Lung (tissue), 12 donors: Measurements from ENCODE around the gene CCNY. TPM values are rescaled to one million over a fixed set of nuclear protein-coding genes. Genes with fewer than 3 reads are reported as not detected.

Source experiments
- ATAC-seq: fragments of 200-7000 bp; cut with Tn5 transposase; one replicate; pipeline ENCODE4 v1.9.1; 2020; ENCODE audit warnings: moderate number of reproducible peaks; ENCODE audit not compliant: insufficient read depth, low FRiP score
- DNase-seq, 3 donors: peaks; one replicate each; pipeline ENCODE4 v3.0.0-alpha.2; 2013 to 2017
- H3K27ac ChIP-seq, 2 donors: one replicate each; pipeline ENCODE4 v1.5.1; 2013; ENCODE audit warnings: mild to moderate bottlenecking in 2 of 2, moderate library complexity in 2 of 2, control low read depth in 1 of 2, inconsistent platforms in 1 of 2, low read depth in 1 of 2, low read length in 1 of 2
- H3K27me3 ChIP-seq, 3 donors: one replicate each; pipeline ENCODE4 v1.5.1; 2013; ENCODE audit warnings: low read length in 2 of 3; ENCODE audit not compliant: control insufficient read depth in 3 of 3, insufficient read depth in 3 of 3
- H3K36me3 ChIP-seq, 4 donors: one replicate each; pipeline ENCODE4 v1.5.1; 2013; ENCODE audit warnings: low read length in 4 of 4, mild to moderate bottlenecking in 1 of 4, moderate library complexity in 1 of 4; ENCODE audit not compliant: control insufficient read depth in 4 of 4, insufficient read depth in 4 of 4
- H3K4me1 ChIP-seq, 5 donors: one replicate each; pipeline ENCODE4 v1.5.1; 2013; ENCODE audit warnings: low read length in 5 of 5, mild to moderate bottlenecking in 2 of 5, moderate library complexity in 1 of 5; ENCODE audit not compliant: control insufficient read depth in 5 of 5, insufficient read depth in 5 of 5
- H3K4me3 ChIP-seq: one replicate; pipeline ENCODE4 v1.5.1; 2013; ENCODE audit warnings: mild to moderate bottlenecking, control low read depth, moderate library complexity
- H3K9ac ChIP-seq, 2 donors: one replicate each; pipeline ENCODE4 v1.5.1; 2013; ENCODE audit warnings: low read length in 2 of 2, control low read depth in 1 of 2; ENCODE audit not compliant: insufficient read depth in 1 of 2
- H3K9me3 ChIP-seq, 4 donors: one replicate each; pipeline ENCODE4 v1.5.1; 2013; ENCODE audit warnings: low read length in 3 of 4, mild to moderate bottlenecking in 1 of 4, moderate library complexity in 1 of 4; ENCODE audit not compliant: control insufficient read depth in 4 of 4, insufficient read depth in 3 of 4
- CTCF ChIP-seq: IDR thresholded peaks from 2 replicates; pipeline ENCODE4 v1.5.1; 2012; ENCODE audit warnings: mild to moderate bottlenecking; ENCODE audit errors: control extremely low read depth, extremely low read depth
- WGBS, 2 donors: extraction: QIAGEN DNeasy Blood & Tissue Kit; methylation state at CpG; one replicate each; pipeline ENCODE4 v1.1.7; 2013; 5-methylcytosine and 5-hydroxymethylcytosine counted together
- polyA plus RNA-seq, 2 donors: library from polyadenylated mRNA; stranded (reverse); fragments of 200-250 nt; gene quantifications; one replicate each; pipeline ENCODE4 v1.2.1, GENCODE V29; 2013
- total RNA-seq, 2 donors: library from RNA; depleted of rRNA in 1 of 2; stranded (reverse); fragments of >200 nt in 1 of 2; gene quantifications; one replicate each; pipeline ENCODE4 v1.2.1, GENCODE V29; 2014 to 2021
- donor health status: control.
- donor health status: control.
- donor health status: Bipolar disorder and iron deficiency.
- donor health status: healthy.
- donor health status: DM: yes; HTN: yes; CAD: no.

CCNY gene
- total and polyA plus RNA-seq, 4 donors, result 26.6 to 63.0 (median 38.8) TPM

GRCh38 chr10:35577926-35578617, 241.8 kb downstream of the CCNY start:
- no peaks in the 10 kb centered on the region for H3K4me1 ChIP-seq
- 61 to 65% methylated on average over 7 of the region's 7 CpGs for WGBS, 2 donors
- DNase-seq, result peak in 1 of 3 donors; percentile 6

GRCh38 chr10:35578618-35578956, 242.3 kb downstream of the CCNY start:
- H3K4me3 ChIP-seq, result no peak overlapping the region
- H3K9ac ChIP-seq, result no peak overlapping the region
- DNase-seq (no peak), ATAC-seq (no peak)
- H3K9me3 ChIP-seq, result peaks cover 0 to 2% (median 0%) of the 10 kb centered on the region in 4 donors
- 83 to 84% methylated on average over 4 of the region's 4 CpGs for WGBS, 2 donors
- no peak for TF ChIP-seq CTCF
- H3K27ac ChIP-seq, result no peak overlapping the region
- no peaks in the 10 kb centered on the region for H3K4me1 ChIP-seq
- peaks cover 0 to 6% (median 0%) of the 10 kb centered on the region in 4 donors for H3K36me3 ChIP-seq
- peaks cover 0 to 11% (median 5%) of the 10 kb centered on the region in 3 donors for H3K27me3 ChIP-seq

More at GRCh38 chr10:35577926-35578617, 241.8 kb downstream of the CCNY start:
- H3K4me3 ChIP-seq, result no peak overlapping the region
- peaks cover 0 to 11% (median 5%) of the 10 kb centered on the region in 3 donors for H3K27me3 ChIP-seq
- peaks cover 0 to 2% (median 0%) of the 10 kb centered on the region in 4 donors for H3K9me3 ChIP-seq
- no peak overlapping the region for H3K9ac ChIP-seq
- no peak for TF ChIP-seq CTCF
- no peak for ATAC-seq
- peaks cover 0 to 6% (median 0%) of the 10 kb centered on the region in 4 donors for H3K36me3 ChIP-seq
- no peak overlapping the region for H3K27ac ChIP-seq

- Histone ChIP-seq H3K9ac (no peak overlapping the region), H3K27me3 (peaks cover 0 to 11% (median 5%) of the 10 kb centered on the region in 3 donors), H3K4me3 (no peak overlapping the region), H3K9me3 (peaks cover 0 to 2% (median 0%) of the 10 kb centered on the region in 4 donors), H3K36me3 (peaks cover 0 to 6% (median 0%) of the 10 kb centered on the region in 4 donors), H3K4me1 (no peaks in the 10 kb centered on the region), H3K27ac (no peak overlapping the region)
- no peak for ATAC-seq
- 93 to 97% methylated on average over 3 of the region's 3 CpGs for WGBS, 2 donors
- DNase-seq, result no peak
- TF ChIP-seq CTCF, result no peak
These were observed 242.8 kb downstream of the CCNY start for GRCh38 chr10:35579116-35579515.
